Pancreas (tissue), 10 donors: ENCODE measurements around the gene ANKRD53. TPM values are rescaled to one million over a fixed set of nuclear protein-coding genes. Genes with fewer than 3 reads are reported as not detected.

Experiments
- ATAC-seq, 4 donors: fragments of 200-7000 bp; cut with Tn5 transposase; one replicate each; pipeline versions ENCODE4 v1.8.0 to v1.9.1; 2020; ENCODE audit warnings: mild to moderate bottlenecking in 4 of 4, moderate library complexity in 4 of 4
- DNase-seq, 6 donors: peaks; one replicate each; pipeline ENCODE4 v3.0.0-alpha.2; 2020
- FAIRE-seq: peaks from 2 replicates; lab custom pipeline; 2012; peaks lifted over from hg19 to GRCh38; lab: Jason Lieb, UNC
- H3K27ac ChIP-seq, 4 donors: fragments of 200-600 bp; sonication (generic); 1 replicate in 3 of 4; 2 replicates in 1 of 4; pipeline versions ENCODE4 v1.5.0 to v1.8.0; 2020
- H3K27me3 ChIP-seq, 4 donors: fragments of 200-600 bp; one replicate each; pipeline ENCODE4 v1.8.0; 2021
- H3K36me3 ChIP-seq, 3 donors: fragments of 200-600 bp; sonication (generic) in 1 of 3; one replicate each; pipeline versions ENCODE4 v1.5.0 to v1.8.0; 2020 to 2021
- H3K4me1 ChIP-seq, 3 donors: fragments of 200-600 bp; one replicate each; pipeline ENCODE4 v1.8.0; 2021
- H3K4me3 ChIP-seq, 4 donors: fragments of 200-600 bp; sonication (generic) in 2 of 4; one replicate each; pipeline versions ENCODE4 v1.5.0 to v1.8.0; 2020 to 2021
- H3K9me3 ChIP-seq, 4 donors: fragments of 200-600 bp; one replicate each; pipeline ENCODE4 v1.8.0; 2021
- WGBS, 2 donors: extraction: QIAGEN DNeasy Blood & Tissue Kit; methylation state at CpG; one replicate each; pipeline ENCODE4 v1.1.7; 2013; 5-methylcytosine and 5-hydroxymethylcytosine counted together
- intact Hi-C, 3 donors: fragments of 100-400 bp; cut with DNase I; formaldehyde crosslinking; loops; one replicate each; pipeline versions ENCODE4 v1.11.1 to v1.14.2; 2022
- polyA plus RNA-seq, 2 donors: library from polyadenylated mRNA; stranded (reverse); fragments of 200-250 nt; gene quantifications; one replicate each; pipeline ENCODE4 v1.2.3, GENCODE V29; 2013
- total RNA-seq, 6 donors: library from RNA; stranded (reverse); fragmentation: NEBNext Ultra II Directional in 4 of 6; extraction: Animal tissue kit (Norgen Biotek cat#: 25700) in 4 of 6; gene quantifications; one replicate each; pipeline versions ENCODE4 v1.2.1 to v1.2.4, GENCODE V29; 2021 to 2023
- TF ChIP-seq, protein P1 (sequence below), 4 donors: fragments of 200-600 bp; sonication (generic) in 3 of 4; IDR thresholded peaks; one replicate each; pipeline versions ENCODE4 v1.5.0 to v1.8.0; 2021; ENCODE audit warnings: antibody characterized with exemption in 4 of 4
- donor health status: healthy with polysubstance abuse.
- donor health status: DM: no; HTN: no; CAD: no; lungs with moderate emphysema.
- donor health status: DM: no; HTN: no; CAD: no.
- donor health status: control.
- donor health status: control.
- donor health status: Bipolar disorder and iron deficiency.
- donor health status: DM: yes; HTN: yes; CAD: no.
- donor health status: DM: no; HTN: no; CAD: no.
- donor health status: DM: no; HTN: no; CAD: no.
- donor health status: DM: yes; HTN: yes; CAD: no.

ANKRD53 gene
- total and polyA plus RNA-seq, 8 donors: 3.5 to 10.2 (median 6.8) TPM

- Histone ChIP-seq H3K36me3 (no peaks in the 10 kb centered on the region), H3K27ac (no peak overlapping the region), H3K4me1 (no peaks in the 10 kb centered on the region), H3K9me3 (no peaks in the 10 kb centered on the region), H3K27me3 (no peaks in the 10 kb centered on the region), H3K4me3 (no peak overlapping the region)
- DNase-seq (peak in 2 of 6 donors; percentile 1 to 7), FAIRE-seq (no peak), ATAC-seq (no peak)
- TF ChIP-seq, protein P1, sequence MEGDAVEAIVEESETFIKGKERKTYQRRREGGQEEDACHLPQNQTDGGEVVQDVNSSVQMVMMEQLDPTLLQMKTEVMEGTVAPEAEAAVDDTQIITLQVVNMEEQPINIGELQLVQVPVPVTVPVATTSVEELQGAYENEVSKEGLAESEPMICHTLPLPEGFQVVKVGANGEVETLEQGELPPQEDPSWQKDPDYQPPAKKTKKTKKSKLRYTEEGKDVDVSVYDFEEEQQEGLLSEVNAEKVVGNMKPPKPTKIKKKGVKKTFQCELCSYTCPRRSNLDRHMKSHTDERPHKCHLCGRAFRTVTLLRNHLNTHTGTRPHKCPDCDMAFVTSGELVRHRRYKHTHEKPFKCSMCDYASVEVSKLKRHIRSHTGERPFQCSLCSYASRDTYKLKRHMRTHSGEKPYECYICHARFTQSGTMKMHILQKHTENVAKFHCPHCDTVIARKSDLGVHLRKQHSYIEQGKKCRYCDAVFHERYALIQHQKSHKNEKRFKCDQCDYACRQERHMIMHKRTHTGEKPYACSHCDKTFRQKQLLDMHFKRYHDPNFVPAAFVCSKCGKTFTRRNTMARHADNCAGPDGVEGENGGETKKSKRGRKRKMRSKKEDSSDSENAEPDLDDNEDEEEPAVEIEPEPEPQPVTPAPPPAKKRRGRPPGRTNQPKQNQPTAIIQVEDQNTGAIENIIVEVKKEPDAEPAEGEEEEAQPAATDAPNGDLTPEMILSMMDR (IDR thresholded peaks at IDR 0.05): no peak
- 78 to 80% methylated on average over 12 of the region's 12 CpGs for whole genome bisulfite sequencing, 2 donors
- intact Hi-C loops: no loop called here
These were observed 16.1 kb upstream of the ANKRD53 start for GRCh38 chr2:70962211-70962884.

GRCh38 chr2:70962885-70963878 lies 15.2 kb upstream of the ANKRD53 start:
- TF ChIP-seq, protein P1 (IDR thresholded peaks at IDR 0.05): no peak
- H3K27me3 ChIP-seq: no peaks in the 10 kb centered on the region
- H3K4me1 ChIP-seq: no peaks in the 10 kb centered on the region
- FAIRE-seq (no peak), ATAC-seq (no peak), DNase-seq (peak in 2 of 6 donors; percentile 1 to 9)
- WGBS, 2 donors: 71 to 77% methylated on average over 18 of the region's 18 CpGs
- no peak overlapping the region for H3K27ac ChIP-seq
- intact Hi-C loops: no loop called here
- H3K4me3 ChIP-seq: no peak overlapping the region
- no peaks in the 10 kb centered on the region for H3K9me3 ChIP-seq
- no peaks in the 10 kb centered on the region for H3K36me3 ChIP-seq

- Histone ChIP-seq H3K27me3 (no peaks in the 10 kb centered on the region), H3K4me3 (no peak overlapping the region), H3K4me1 (no peaks in the 10 kb centered on the region), H3K27ac (no peak overlapping the region), H3K36me3 (no peaks in the 10 kb centered on the region), H3K9me3 (no peaks in the 10 kb centered on the region)
- no peak for ATAC-seq
- TF ChIP-seq, protein P1 (IDR thresholded peaks at IDR 0.05): no peak
- intact Hi-C loops: no loop called here
- FAIRE-seq: no peak
- WGBS, 2 donors: 63 to 74% methylated on average over 4 of the region's 4 CpGs
- no peak for DNase-seq
These were observed 14.3 kb upstream of the ANKRD53 start for GRCh38 chr2:70964133-70964532.

DNA sequence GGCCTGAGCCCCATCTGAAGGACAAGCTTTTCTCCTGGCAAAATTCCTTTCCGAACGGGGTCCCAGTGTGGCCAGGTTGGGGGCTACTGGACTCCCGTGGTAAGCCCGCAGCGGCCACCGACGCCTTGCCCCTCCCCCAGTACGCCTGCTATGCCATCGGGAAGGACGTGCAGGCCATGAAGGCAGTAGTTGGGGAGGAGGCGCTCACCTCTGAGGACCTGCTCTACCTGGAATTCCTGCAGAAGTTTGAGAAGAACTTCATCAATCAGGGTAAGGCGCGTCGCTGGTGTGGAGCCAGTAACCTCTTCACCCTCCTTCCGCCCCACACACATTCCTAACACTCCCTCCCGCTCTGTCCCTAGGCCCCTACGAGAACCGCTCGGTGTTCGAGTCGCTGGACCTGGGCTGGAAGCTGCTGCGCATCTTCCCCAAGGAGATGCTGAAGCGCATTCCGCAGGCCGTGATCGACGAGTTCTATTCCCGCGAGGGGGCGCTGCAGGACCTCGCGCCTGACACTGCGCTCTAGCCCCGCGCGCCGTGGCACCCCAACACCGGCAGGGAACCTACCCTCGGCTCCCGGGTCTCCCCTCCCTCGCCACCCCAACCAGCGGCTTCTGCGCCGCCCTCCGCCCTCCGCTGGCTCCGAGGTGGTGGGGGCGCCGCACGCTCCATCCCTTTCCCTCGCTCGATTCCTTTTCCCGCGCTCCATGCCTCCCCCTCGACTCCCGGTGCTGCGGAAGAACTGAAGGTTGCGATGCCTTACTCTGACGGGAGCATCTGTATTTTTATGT lies 13.6 kb upstream of the ANKRD53 start:
- H3K27ac ChIP-seq: no peak overlapping the region
- H3K4me1 ChIP-seq: no peaks in the 10 kb centered on the region
- H3K36me3 ChIP-seq: no peaks in the 10 kb centered on the region
- H3K27me3 ChIP-seq: no peaks in the 10 kb centered on the region
- 22 to 33% methylated on average over 59 of the region's 59 CpGs for WGBS, 2 donors
- TF ChIP-seq, protein P1 (IDR thresholded peaks at IDR 0.05): peak; percentile 18 to 69 (median 48)
- FAIRE-seq (no peak), ATAC-seq (peak; percentile 72 to 94 (median 86)), DNase-seq (peak; percentile 13 to 86 (median 60))
- intact Hi-C loops: no loop called here
- H3K9me3 ChIP-seq: no peaks in the 10 kb centered on the region
- peak overlapping the region in 2 of 4 donors; percentile 24 to 40 for H3K4me3 ChIP-seq
